T-cell (primary cell): Measurements from ENCODE around the gene TMEM19. TPM values are rescaled to one million over a fixed set of nuclear protein-coding genes. Genes with fewer than 3 reads are reported as not detected.

Experiments used
- ATAC-seq, 4 experiments: fragments of 200-7000 bp in 3 of 4; fragments of 150-1000 bp in 1 of 4; cut with Tn5 transposase; replicated peaks in 1 of 4; 1 replicate in 3 of 4; 2 replicates in 1 of 4; pipeline ENCODE4 v1.10.0; 2021; ENCODE audit warnings: moderate library complexity in 3 of 4, mild to moderate bottlenecking in 2 of 4, moderate number of reproducible peaks in 1 of 4
- CTCF ChIA-PET, 2 donors: fragments of 300-600 bp; sonication (Branson Sonifier 250); formaldehyde crosslinking; loops; one replicate each; lab custom pipeline; 2022; ENCODE audit warnings: antibody characterized with exemption in 2 of 2; lab: Charles Lee
- POLR2A ChIA-PET, 2 donors: fragments of 300-600 bp; sonication (Branson Sonifier 250); formaldehyde crosslinking; loops; one replicate each; lab custom pipeline; 2022; ENCODE audit warnings: antibody characterized with exemption in 2 of 2; lab: Charles Lee
- DNase-seq, 35 experiments: peaks; one replicate each; pipeline versions ENCODE4 v3.0.0 to v3.0.0-alpha.2; 2013 to 2023
- H3K27ac ChIP-seq: one replicate; pipeline ENCODE4 v1.5.1; 2013; ENCODE audit warnings: low read length
- H3K27me3 ChIP-seq, 2 experiments: replicated peaks in 1 of 2; 1 replicate in 1 of 2; 2 replicates in 1 of 2; pipeline versions ENCODE4 v1.6.1 to v1.7.0; 2013; ENCODE audit warnings: low read length in 1 of 2, mixed read lengths in 1 of 2; ENCODE audit not compliant: control insufficient read depth in 2 of 2, insufficient read depth in 2 of 2; ENCODE audit errors: extremely low read depth in 1 of 2
- H3K36me3 ChIP-seq, 2 donors: 1 replicate in 1 of 2; 2 replicates in 1 of 2; pipeline versions ENCODE4 v1.6.1 to v1.7.0; 2013; ENCODE audit warnings: low read length in 1 of 2; ENCODE audit not compliant: control insufficient read depth in 2 of 2, insufficient read depth in 1 of 2; ENCODE audit errors: extremely low read depth in 1 of 2
- H3K4me1 ChIP-seq, 2 experiments: 1 replicate in 1 of 2; 2 replicates in 1 of 2; pipeline versions ENCODE4 v1.6.1 to v1.7.0; 2013; ENCODE audit warnings: low read length in 2 of 2, mixed read lengths in 1 of 2; ENCODE audit not compliant: insufficient read depth in 2 of 2, control insufficient read depth in 1 of 2; ENCODE audit errors: extremely low read depth in 1 of 2
- H3K4me3 ChIP-seq, 2 donors: 1 replicate in 1 of 2; 2 replicates in 1 of 2; pipeline versions ENCODE4 v1.5.1 to v1.7.0; 2013; ENCODE audit warnings: mild to moderate bottlenecking in 2 of 2, low read length in 1 of 2, moderate library complexity in 1 of 2; ENCODE audit not compliant: control insufficient read depth in 1 of 2; ENCODE audit errors: extremely low read depth in 1 of 2
- H3K9me3 ChIP-seq: 2 replicates; pipeline ENCODE4 v1.7.0; 2013
- H3K27ac Mint-ChIP-seq, 2 donors: one replicate each; pipeline ENCODE4 v1.8.0; 2020 to 2021; ENCODE audit warnings: mild to moderate bottlenecking in 2 of 2, mixed read lengths in 2 of 2
- H3K27me3 Mint-ChIP-seq, 2 donors: one replicate each; pipeline ENCODE4 v1.8.0; 2021 to 2022; ENCODE audit warnings: mixed read lengths in 2 of 2
- H3K36me3 Mint-ChIP-seq: one replicate; pipeline ENCODE4 v1.8.0; 2021; ENCODE audit warnings: mixed read lengths
- H3K4me1 Mint-ChIP-seq, 3 donors: one replicate each; pipeline ENCODE4 v1.8.0; 2020 to 2022; ENCODE audit warnings: mixed read lengths in 3 of 3, mild to moderate bottlenecking in 1 of 3
- H3K4me3 Mint-ChIP-seq, 3 donors: one replicate each; pipeline ENCODE4 v1.8.0; 2020 to 2022; ENCODE audit warnings: mild to moderate bottlenecking in 3 of 3, mixed read lengths in 3 of 3, moderate library complexity in 3 of 3
- H3K9me3 Mint-ChIP-seq, 3 donors: one replicate each; pipeline ENCODE4 v1.8.0; 2020 to 2022; ENCODE audit warnings: mixed read lengths in 3 of 3
- WGBS: methylation state at CpG from one replicate; pipeline ENCODE4 v1.1.5; 2013; ENCODE audit warnings: missing lambda C conversion rate; ENCODE audit not compliant: insufficient coverage; 5-methylcytosine and 5-hydroxymethylcytosine counted together
- total RNA-seq, 35 experiments: library from RNA in 6 of 35; stranded (reverse) in 6 of 35; fragments of 120-200 nt in 1 of 35; gene quantifications; one replicate each; pipeline versions ENCODE4 v1.2.1 to v1.2.4 and lab custom pipeline; 2013 to 2026

Gene TMEM19
- total RNA-seq, 5 donors from 2014 or later (not counting 1 experiment from before 2014, with no cell fraction given) = 14.1 to 21.5 (median 17.7) TPM

DNA sequence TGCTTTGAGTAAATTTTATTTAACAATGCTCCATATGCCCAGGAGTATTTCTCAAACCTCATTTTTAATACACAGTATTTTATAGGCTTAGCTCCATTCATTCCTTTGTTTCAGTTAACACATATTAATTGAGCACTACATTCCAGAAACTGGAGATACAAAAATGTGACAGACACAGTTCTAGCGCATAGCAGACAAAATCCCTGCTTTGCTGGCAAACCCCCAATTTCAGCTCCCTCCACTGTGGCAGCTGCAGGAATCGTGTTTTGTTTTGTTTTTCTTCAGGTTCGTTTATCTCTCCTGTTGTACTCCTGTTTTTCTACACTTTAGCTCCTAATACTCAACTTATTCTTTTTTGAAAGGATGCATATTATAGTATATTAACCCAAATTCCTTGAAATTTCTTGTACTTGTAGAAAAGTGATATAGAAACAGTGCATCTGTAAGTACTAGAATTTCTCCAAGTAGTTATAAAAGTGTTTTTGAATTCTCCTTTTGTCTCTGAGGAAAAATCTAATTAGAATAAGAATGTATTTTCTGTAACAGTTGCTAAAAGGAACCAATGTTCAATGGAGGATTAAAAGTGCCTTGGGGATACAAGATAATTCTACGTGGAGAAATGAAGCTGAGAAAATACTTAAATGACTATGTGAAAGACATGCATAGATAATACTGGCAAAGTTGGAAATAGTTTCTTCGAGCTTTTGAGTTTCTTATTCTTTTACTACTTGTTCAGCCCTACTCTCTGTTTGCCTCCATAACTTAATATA is 62.4 kb downstream of the TMEM19 start:
- ChIA-PET POLR2A (interaction anchor here in 1 of 2 donors (0.7 kb wide), 1 partner anchor 92 kb away, joined by 10 read pairs; no protein-coding TSS in a partner anchor), CTCF (interaction anchor here (0.5 to 5.6 kb wide), 34 partner anchors 8 to 1154 kb away, joined by 3 to 79 read pairs (median 6); partner anchors contain the start of genes TMEM19 (in 2 of the 2), TBC1D15 (in 1 of the 2), THAP2 (in 1 of the 2) and ZFC3H1 (in 1 of the 2))
- no peak for ATAC-seq
- no peak for DNase-seq
- Mint-ChIP-seq H3K4me1 (no peaks in the 10 kb centered on the region), H3K36me3 (no peaks in the 10 kb centered on the region), H3K9me3 (no peaks in the 10 kb centered on the region), H3K27me3 (peaks cover 4 to 12% of the 10 kb centered on the region in 2 donors), H3K27ac (no peak overlapping the region), H3K4me3 (no peak overlapping the region)
- Histone ChIP-seq H3K27ac (no peak overlapping the region), H3K9me3 (no peaks in the 10 kb centered on the region), H3K27me3 (peaks cover 2 to 9% of the 10 kb centered on the region in 2 experiments), H3K4me1 (no peaks in the 10 kb centered on the region), H3K4me3 (no peak overlapping the region), H3K36me3 (no peaks in the 10 kb centered on the region)
- no CpG with 5 or more reads among the region's 5 CpGs for WGBS

DNA sequence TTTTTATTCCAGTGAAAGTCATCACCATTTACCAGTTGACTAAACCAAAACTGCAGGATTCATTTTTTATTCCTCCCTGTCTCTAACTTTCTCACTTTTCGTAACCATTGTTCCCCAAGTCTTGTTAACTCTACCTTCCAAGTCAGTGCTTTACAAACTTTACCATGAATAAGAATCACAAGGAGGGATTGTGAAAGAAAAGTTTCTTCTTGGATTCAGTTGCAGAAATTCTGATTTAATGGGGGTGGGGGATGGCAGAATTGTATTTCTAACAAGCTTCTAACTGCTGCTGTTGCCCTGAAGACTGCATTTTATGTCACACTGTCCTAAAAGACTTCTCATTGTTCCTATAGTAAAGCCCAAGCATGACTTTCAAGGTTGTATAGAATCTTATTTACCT is 63.8 kb downstream of the TMEM19 start:
- ChIA-PET POLR2A (no interaction called here), CTCF (interaction anchor here (1.0 to 5.6 kb wide), 4 partner anchors 10 to 335 kb away, joined by 3 to 79 read pairs (median 12); no protein-coding TSS in a partner anchor)
- Histone ChIP-seq H3K27ac (no peak overlapping the region), H3K27me3 (peaks cover 2 to 9% of the 10 kb centered on the region in 2 experiments), H3K36me3 (no peaks in the 10 kb centered on the region), H3K4me3 (no peak overlapping the region), H3K9me3 (no peaks in the 10 kb centered on the region), H3K4me1 (peaks cover 4 to 8% of the 10 kb centered on the region in 2 experiments)
- Mint-ChIP-seq H3K4me3 (no peak overlapping the region), H3K9me3 (no peaks in the 10 kb centered on the region), H3K27me3 (peaks cover 4 to 12% of the 10 kb centered on the region in 2 donors), H3K27ac (no peak overlapping the region), H3K4me1 (peaks cover 8 to 10% (median 9%) of the 10 kb centered on the region in 3 donors), H3K36me3 (no peaks in the 10 kb centered on the region)
- no CpG with 5 or more reads among the region's 1 CpG for WGBS
- ATAC-seq (no peak), DNase-seq (no peak)

DNA sequence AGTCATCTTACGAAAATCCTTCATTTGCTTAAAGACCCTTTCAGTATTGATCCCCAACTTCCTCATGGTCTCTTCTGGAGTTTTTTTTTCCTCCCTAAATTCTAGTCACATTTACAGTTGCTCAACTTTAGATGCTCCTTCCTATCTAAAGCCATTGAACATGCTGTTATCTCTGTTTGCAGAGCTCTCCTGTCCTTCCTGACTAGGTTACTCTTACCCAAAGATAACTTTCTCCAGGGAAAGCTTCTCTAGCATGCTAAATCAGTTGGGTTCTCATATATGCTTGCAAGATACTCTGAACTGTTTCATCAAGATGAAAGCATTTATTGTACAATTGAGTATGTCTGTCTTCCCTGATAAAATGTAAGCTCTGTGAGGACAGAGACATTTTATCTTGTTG is 67.0 kb downstream of the TMEM19 start:
- Histone ChIP-seq H3K4me3 (no peak overlapping the region), H3K27ac (no peak overlapping the region), H3K27me3 (peaks cover 2 to 4% of the 10 kb centered on the region in 2 experiments), H3K9me3 (no peaks in the 10 kb centered on the region), H3K4me1 (peaks cover 17 to 20% of the 10 kb centered on the region in 2 experiments), H3K36me3 (no peaks in the 10 kb centered on the region)
- DNase-seq (no peak), ATAC-seq (no peak)
- peaks cover 4 to 9% of the 10 kb centered on the region in 2 donors for H3K27me3 Mint-ChIP-seq
- H3K4me1 Mint-ChIP-seq = peaks cover 27 to 31% (median 29%) of the 10 kb centered on the region in 3 donors
- POLR2A ChIA-PET = interaction anchor here (0.6 to 3.0 kb wide), 3 partner anchors 88 to 360 kb away, joined by 3 to 18 read pairs (median 3); partner anchors contain the start of genes THAP2 (in 1 of the 2) and ZFC3H1 (in 1 of the 2)
- WGBS = 88% methylated on average over 1 of the region's 1 CpG
- no peaks in the 10 kb centered on the region for H3K9me3 Mint-ChIP-seq
- no peak overlapping the region for H3K4me3 Mint-ChIP-seq
- H3K27ac Mint-ChIP-seq = no peak overlapping the region
- CTCF ChIA-PET = interaction anchor here (0.5 to 2.3 kb wide), 6 partner anchors 7 to 676 kb away, joined by 3 to 7 read pairs (median 5); no protein-coding TSS in a partner anchor
- peaks cover 17% of the 10 kb centered on the region for H3K36me3 Mint-ChIP-seq

Other genes starting within 250 kb of the TMEM19 start
- gene LGR5, start 246.3 kb upstream of the TMEM19 start, total RNA-seq = under 1 TPM in 1 of 5 donors, not detected in 4; 0.25 TPM
- 100 to 1,000 TPM in 3 of 5 donors, 10 to 100 TPM in 2; 85.5 to 146 (median 106) TPM for gene ZFC3H1, start 22.2 kb upstream of the TMEM19 start, total RNA-seq
- 10 to 100 TPM in 2 of 5 donors, 1 to 10 TPM in 3; 8.3 to 23.1 (median 8.6) TPM for gene THAP2, start 21.8 kb upstream of the TMEM19 start, total RNA-seq
- gene RAB21, start 68.8 kb downstream of the TMEM19 start, total RNA-seq = 10 to 100 TPM; 55.3 to 65.2 (median 63.6) TPM
- gene TBC1D15, start 153.7 kb downstream of the TMEM19 start, total RNA-seq = 10 to 100 TPM; 63.8 to 85.9 (median 71.3) TPM